HG03469 (cell line): ENCODE results near the gene CADM4.
"Not testable (repeated sequence)": the region's sequence is repeated elsewhere in the genome, so short reads cannot be mapped to it uniquely, and the experiment has no call there.

Experiments
- ATAC-seq: cut with Tn5 transposase; IDR thresholded peaks from one replicate; pipeline ENCODE4 v1.9.1; 2021; ENCODE audit warnings: mild to moderate bottlenecking, moderate library complexity, moderate number of reproducible peaks; ENCODE audit not compliant: unreplicated experiment

Gene CADM4

DNA sequence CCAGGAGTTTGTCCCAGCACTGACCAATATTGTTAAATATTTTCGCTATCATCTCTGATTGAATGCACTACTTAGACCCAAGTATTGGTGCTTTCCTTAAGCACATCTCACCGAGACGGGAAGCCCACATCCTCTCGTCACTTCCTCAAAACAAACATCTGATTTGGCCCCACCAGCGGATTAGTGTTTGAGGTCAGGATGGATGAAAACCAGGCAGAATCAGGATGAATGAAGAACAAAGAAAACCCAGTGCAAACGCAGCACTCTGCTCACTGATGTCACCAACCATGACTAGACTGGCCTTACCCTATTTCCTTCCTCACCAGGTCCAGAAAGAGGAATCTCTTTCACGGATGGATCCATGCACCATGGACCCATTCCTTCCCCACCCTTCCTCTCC is 24.4 kb upstream of the CADM4 start:
- ATAC-seq = no peak

DNA sequence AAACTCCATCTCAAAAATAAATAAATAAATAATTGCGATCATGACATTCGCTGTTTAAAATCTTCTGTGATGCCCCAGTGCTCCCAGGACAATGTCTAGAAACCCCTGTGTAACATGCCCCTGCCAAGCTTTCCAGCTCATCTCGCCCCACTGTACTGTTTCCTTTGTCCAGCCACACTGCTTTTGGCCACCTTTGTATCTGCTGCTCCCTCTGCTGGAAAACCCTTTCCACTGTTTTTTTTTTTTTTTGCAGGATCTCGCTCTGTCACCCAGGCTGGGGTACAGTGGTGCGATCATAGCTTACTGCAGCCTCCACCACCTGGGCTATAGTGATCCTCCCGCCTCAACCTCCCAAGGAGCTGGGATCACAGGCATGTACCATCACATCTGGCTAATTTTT is 22.8 kb upstream of the CADM4 start:
- ATAC-seq = no peak

DNA sequence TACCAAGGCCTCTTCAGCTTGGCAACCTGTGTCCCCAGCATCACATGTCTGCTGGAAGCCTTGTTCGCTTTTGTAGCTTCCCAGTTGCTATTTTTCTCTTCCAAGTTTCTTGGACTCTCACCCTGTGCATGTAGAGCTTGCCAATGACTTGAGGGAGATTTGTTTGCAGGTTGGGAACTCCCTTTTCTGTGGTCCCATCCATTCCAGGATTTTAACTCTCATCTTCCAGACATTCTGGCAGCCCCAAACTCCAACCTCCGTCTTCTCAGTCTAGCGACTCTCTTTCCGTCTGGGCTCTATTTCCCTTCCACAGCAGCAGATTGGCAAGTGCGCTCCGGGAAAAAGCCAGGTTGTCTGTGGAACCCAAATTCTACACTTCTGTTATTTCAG is 21.3 kb upstream of the CADM4 start:
- ATAC-seq = no peak

DNA sequence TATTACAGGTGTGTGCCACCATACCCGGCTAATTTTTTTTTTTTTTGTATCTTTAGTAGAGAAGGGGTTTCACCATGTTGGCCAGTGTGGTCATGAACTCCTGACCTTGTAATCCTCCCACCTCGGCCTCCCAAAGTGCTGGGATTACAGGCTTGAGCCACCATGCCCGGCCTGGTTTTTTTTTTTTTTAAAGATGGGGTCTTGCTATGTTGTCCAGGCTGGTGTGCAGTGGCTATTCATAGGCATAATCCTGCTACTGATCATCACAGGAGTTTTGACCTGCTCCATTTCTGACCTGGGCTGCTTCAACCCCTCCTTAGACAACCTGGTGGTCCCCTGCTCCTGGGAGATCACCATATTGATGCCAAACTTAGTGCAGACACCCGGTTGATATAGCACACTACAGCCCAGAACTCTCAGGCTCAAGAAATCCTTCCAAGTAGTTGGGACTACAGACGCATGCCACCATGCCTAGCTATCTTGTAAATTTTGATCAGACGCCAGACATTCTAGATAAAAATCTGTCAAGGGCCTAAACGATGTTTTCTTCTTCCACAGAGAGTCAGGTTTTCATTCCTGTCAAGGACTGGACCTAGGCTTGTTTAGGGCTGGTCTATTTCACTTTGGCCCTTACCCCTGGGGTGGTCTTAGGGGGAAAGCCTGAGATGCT is 20.8 kb upstream of the CADM4 start:
- ATAC-seq = no peak

DNA sequence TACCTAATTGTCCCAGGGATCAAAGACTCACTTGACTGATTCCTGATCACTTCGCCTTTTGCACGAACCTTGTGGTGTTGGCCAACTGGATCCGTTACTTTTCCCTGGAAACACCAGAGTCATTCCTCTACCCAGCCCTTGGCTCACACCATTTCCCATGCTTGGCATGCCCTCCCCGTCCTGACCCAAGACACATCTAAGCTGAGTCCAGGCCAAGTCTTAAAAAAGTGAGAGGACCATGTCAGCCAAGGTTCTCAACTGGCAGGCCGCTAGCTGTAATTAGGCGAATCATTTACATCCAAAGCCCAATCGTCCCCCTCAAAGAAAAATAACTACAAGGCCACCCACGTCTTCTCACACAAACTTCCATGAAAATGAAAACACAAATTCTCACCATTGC is 18.8 kb upstream of the CADM4 start:
- no peak for ATAC-seq

DNA sequence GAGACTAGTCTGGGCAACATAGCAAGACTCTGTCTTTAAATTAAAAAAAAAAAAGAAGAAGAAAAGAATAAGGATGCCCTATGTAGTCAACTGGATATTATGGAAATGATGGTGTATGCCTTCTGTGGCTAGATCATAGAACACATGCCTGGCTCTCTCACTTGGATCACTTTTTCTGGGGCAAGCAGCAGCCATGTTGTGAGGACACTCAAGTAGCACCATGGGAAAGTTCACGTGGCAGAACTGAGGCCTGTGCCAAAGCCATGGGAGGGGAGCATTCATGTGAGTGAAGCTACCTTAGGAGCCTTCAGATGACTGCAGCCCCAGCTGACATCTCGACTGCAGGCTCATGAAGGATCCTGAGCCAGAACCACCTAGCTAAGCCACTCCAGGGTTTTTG is 18.4 kb upstream of the CADM4 start:
- ATAC-seq = no peak

DNA sequence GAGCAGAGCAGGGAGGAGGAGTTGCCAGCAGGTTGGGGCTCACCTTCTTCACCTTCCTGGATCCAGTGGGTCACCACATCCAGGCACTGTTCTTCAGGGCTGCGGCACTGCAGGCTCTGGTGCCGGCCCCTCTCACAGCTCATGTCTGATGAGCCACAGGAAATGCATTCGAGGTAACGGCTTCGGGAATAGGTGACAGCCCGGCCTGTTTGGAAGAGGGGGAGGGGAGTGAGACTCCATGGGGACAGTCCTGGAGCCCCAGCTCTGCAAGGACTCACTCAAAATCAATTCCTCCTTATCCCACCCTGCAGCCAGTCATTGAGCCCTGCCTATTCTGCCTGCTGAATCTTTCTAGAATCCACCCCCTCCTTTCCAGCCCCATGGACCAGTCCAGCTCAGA is 16.8 kb upstream of the CADM4 start:
- no peak for ATAC-seq

DNA sequence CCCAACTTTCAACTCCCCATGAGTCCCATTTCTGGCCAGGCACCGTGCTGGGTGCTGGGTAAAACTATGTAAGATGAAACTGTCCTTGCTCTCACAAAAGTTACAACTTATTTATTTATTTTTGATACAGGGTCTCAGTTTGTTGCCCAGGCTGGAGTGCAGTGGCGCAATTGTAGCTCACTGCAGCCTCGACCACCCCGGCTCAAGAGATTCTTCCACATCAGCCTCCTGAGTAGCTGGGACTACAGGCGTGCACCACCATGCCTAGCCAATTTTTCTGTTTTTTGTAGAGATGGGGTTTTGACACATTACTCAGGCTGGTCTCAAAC is 12.9 kb upstream of the CADM4 start:
- ATAC-seq = no peak

DNA sequence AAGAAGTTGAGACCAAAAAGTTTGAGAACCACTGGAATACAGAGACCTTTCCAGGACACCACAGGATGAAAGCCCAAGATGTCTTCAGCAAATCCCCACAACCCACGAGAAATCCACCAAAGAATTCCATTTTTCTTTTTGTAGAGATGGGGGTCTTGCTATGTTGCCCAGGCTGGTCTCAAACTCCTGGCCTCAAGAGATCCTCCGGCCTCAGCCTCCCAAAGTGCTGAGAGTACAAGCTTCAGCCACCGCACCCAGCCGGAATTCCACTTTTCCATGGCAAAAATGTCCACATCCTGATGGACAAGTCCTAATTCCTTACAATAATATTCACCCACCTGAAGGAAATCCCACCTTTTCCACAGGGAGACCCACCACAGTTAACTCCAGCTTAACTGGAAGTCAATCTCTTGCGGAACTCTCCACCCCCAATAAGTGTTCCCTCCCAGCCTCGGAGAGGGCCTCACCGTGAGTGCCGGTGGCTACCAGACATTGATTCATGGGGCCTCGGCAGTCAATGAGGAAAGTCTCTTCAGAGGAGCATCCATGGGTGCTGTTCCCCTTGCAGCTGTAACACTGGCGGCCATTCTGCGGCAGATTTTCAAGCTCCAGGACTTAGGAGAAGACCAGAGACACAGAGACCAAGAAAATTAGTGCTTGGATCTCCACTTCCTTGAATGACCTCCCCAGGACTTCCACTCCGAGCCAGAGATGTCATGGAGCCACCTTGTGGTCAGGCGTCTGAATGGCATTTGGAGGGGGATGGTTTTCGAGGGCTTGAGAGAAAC is 12.3 kb upstream of the CADM4 start:
- no peak for ATAC-seq

DNA sequence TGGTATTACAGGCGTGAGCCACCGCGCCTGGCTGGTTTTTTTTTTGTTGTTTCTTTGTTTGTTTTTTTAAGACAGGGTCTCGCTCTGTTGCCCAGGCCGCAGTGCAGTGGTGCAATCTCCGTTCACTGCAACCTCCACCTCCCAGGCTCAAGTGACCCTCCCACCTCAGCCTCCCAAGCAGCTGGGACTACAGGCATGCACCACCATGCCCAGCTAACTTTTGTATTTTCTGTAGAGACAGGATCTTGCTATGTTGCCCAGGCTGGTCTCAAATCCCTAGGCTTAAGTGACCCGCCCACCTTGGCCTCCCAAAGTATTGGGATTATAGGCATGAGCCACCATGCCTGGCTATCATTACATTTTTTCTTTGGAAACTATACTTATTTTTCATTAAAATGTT is 10.6 kb upstream of the CADM4 start:
- not testable (repeated sequence) for ATAC-seq

DNA sequence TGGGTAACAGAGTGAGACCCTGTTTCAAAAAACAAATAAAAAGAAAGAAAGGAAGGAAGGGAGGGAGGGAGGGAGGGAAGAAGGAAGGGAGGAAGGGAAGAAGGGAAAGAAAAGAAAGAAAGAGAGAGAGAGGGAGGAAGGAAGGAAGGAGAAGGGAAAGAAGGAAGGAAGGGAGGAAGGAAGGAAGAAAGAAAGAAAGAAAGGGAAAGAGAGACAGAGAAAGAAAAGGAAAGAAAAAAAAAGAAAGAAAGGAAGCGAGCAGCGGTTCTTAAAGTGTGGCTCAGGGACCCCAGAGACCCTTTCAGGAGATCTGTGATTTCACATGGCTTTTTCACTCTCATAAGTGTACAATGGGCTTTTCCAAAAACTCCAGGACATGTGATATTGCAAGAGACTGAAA is 9.9 kb upstream of the CADM4 start:
- no peak for ATAC-seq

DNA sequence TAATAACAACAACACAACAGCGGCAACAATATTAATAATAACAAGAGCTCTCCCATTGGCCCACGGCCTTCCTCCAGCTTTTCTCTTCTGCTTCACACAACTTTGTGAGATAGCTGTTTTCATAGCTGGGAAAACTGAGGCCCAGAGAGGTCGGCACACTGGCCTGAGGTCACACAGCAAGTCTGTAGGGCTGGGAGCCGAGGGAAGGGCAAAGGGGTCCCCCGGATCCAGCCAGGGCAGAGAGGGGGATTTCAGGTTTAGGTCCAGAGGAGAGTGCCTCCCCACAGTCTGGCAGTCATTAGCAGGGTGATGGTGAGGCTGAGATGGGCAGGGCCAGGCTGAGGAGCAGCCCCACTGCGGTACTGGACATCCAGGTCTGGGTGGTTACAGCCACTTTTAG is 9.0 kb upstream of the CADM4 start:
- ATAC-seq = no peak

DNA sequence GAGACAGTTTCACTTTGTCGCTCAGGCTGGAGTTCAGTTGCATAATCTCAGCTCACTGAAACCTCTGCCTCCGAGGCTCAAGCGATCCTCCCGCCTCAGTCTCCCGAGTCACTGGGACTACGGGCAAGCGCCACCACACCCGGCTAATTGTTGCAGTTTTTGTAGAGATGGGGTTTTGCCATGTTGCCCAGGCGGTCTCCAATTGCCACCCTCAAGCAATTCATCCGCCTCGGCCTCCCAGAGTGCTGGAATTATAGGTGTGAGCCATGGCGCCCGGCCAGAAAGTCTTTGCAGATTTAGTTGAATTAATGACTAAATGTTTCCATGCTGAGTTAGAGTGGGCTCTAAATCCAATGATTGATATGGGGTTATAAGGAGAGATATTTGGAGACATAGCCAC is 4.5 kb upstream of the CADM4 start:
- ATAC-seq = no peak

DNA sequence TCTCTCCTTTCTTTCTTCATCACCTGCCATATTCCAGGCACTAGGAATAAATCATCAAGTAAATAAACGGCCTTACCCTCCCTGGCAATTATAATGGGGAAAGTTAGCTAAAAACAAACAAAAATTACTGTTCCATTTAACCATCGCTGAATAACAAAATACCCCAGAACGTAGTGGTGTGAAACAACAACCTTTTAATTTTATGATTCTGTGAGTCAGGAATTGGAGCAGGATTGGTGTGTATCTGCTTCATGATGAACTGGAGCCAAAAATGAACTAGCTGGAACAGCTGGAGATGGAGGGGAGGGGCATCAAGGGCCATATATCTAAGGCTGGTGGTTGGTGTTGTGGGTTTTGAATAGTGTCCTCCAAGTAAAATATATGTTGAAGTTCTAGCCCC is 3.7 kb upstream of the CADM4 start:
- ATAC-seq = no peak

DNA sequence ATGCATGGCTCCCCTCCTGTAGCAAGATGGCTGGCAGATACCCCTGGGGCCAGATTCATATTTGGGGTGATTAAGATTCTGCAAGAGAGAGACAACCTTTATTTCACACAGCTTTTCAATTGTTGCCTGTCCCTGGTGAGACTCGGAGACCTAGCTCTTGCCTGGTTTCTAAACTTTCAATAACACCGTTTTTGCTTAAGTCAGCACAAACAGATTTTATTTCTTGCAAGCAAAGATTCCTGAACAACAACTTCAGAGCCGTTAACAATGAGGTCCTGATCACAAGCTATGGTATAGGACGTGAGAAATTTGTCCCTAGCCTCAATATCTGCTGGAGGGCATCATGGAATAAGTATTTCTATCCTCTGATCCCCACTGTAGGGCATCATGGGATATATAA is 2.9 kb upstream of the CADM4 start:
- no peak for ATAC-seq

DNA sequence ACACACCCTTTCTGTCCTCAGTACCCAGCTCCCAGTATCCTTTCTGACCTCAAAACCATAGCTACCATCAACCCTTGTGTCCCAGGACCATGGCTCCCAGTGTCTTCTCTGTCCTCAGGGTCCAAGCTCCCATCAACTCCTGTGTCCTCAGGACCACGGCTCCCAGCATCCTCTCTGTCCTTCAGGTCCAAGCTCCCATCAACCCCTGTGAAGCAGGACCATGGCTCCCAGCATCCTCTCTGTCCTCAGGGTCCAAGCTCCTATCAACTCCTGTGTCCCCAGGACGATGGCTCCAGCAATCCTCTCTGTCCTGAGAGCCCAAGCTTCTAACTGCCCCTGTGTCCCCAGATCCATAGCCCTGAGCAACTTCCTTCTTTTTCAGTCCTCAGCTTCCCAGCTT is 1.7 kb upstream of the CADM4 start:
- ATAC-seq = no peak

DNA sequence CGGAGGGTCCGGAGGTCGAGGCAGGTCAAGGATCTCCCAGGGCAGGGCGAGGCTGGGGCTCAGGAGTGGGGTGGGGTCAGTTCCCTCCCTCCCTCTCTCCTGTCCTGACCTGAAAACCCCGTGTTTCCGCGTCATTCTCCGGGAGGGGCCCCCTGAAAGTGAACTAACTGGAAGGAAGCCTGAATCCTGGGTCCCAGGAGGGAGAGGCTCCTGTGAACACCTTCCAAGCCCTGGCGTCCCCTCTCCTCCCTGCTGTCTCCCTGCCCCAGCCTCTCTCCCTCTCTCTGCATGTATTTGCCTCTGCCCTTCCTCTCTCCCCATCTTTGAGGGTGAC is 741 bp upstream of the CADM4 start:
- no peak for ATAC-seq

DNA sequence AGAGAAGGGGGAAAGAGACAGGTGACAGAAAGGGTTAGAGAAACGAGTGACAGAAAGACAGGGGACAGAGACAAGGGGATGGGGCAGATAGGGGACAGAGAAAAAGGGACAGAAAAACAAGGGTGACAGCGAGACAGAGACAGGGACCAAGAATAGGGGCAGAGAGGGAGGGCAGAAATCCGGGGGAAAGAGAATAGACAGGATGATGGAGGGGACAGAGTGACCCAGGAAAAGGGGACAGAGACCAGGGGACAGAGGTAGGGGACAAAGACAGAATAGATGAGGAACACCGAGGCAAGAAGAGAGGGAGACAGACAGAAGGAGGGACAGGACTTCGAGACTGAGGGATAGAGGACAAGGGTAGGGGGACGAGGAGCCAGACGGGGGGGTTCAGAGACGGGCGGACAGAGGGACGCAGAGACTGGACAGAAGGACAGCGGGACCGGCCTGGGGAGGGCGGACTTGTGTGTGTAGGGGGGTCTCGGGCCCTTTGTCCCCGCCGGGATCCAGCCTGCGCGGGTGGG is 593 bp downstream of the CADM4 start:
- ATAC-seq = no peak

DNA sequence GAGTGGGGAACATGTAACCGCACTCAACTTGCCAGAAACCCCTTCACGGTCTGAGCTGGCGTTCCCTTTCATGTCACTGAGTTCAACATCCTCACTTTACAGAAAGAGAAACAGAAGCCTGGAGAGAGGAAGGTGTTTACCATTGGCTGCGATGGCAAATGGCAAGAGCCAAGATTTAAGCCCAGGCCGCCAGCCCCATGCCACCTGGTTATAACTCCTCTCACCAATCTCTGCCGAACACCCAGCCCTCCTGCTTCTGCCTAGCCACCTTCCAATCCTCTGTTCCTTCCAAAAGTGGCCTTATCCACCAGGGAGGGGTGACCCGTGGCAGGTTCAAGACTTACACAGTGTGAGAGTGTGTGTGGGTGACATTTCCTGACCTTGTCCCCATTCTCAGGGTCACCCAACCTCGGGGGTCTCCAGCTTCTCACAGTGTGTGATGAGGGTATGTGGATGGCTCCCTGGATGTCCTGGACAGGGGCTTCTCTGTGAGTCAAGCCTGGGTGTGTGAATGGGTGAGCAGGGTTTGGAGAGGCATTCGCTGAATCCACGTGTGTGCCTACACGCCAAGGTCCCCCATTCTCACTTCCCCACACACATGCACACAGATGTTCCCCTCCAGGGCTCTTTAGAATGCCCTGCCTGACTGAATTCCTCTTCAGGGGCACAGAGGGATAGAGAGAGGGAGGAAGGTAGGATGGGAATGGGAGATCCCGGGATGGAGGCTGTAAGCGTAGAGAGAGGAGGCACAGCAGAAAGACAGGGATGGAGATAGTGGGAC is 1.2 kb downstream of the CADM4 start:
- ATAC-seq = no peak

DNA sequence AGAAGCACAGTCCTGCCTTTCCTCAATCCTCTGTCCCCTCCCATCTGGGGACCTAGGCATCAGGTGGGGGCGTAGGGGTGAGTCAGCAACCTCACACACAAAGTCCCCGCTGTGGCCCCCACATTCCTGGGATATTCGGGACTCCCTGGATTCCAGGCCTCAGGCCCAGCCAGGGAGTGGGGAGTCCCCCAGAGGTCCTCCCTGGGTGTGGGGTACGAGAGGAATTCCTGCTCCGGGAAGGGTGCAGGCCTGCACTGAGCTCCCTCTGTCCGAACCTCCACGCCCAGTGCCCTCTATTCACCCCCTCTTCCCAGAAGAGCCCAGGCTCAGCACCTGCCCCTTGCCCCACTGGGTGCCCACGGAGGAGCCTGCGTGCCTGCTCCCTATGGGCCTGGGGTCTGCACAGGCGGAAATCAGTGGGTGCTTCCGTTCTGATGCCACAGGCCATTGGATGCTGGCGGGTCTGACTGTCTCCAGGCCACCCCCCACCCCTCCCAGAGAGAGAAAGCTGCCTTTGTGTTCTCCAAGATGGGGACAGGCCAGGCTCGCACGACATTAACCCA is 3.4 kb downstream of the CADM4 start:
- ATAC-seq = no peak

DNA sequence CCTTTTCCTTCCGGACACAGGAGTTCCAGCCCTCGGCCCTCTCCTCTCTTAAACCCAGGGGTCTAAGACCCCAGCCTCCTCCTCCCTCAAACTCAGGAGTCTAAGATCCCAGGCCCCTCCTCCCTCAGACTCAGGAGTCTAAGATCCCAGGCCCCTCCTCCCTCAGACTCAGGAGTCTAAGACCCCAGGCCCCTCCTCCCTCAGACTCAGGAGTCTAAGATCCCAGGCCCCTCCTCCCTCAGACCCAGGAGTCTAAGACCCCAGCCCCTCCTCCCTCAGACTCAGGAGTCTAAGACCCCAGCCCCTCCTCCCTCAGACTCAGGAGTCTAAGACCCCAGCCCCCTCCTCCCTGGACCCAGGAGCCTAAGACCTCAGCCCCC is 4.1 kb downstream of the CADM4 start:
- not testable (repeated sequence) for ATAC-seq
